A673 (cell line): Measurements from ENCODE around the gene CREB3L2. TPM values are rescaled to one million over a fixed set of nuclear protein-coding genes. Genes with fewer than 3 reads are reported as not detected.

ENCODE experiments used
- BruUV-seq: library from RNA; stranded (reverse); fragments of 400-500 nt; replicated peaks from 2 replicates; lab custom pipeline; 2021; lab: Mats Ljungman, UMichigan
- CTCF ChIA-PET: fragments of 300-600 bp; sonication (Branson Sonifier 250); formaldehyde crosslinking; loops from one replicate; lab custom pipeline; 2022; ENCODE audit warnings: antibody characterized with exemption; lab: Charles Lee
- POLR2A ChIA-PET: fragments of 300-600 bp; sonication (Branson Sonifier 250); formaldehyde crosslinking; loops from one replicate; lab custom pipeline; 2022; ENCODE audit warnings: antibody characterized with exemption; ENCODE audit not compliant: low non-redundant PET; lab: Charles Lee
- DNase-seq: peaks from one replicate; pipeline ENCODE4 v3.0.0-alpha.2; 2015; ENCODE audit warnings: low spot score
- H3K27ac ChIP-seq: fragments of 200-600 bp; sonication (generic); 2 replicates; pipeline ENCODE4 v1.5.1; 2016; ENCODE audit warnings: mixed run types, low read depth, mild to moderate bottlenecking, mixed read lengths, antibody characterized with exemption, low read length; ENCODE audit not compliant: poor library complexity, severe bottlenecking
- H3K27me3 ChIP-seq: fragments of 200-600 bp; sonication (generic); replicated peaks from 2 replicates; pipeline ENCODE4 v1.6.1; 2017; ENCODE audit warnings: mixed run types, low read depth, mild to moderate bottlenecking, mixed read lengths, antibody characterized with exemption, low read length; ENCODE audit not compliant: insufficient read depth, poor library complexity
- H3K36me3 ChIP-seq: fragments of 200-600 bp; sonication (generic); 2 replicates; pipeline ENCODE4 v1.6.1; 2016; ENCODE audit warnings: mixed run types, mild to moderate bottlenecking, mixed read lengths, antibody characterized with exemption, low read length; ENCODE audit not compliant: insufficient read depth, poor library complexity, severe bottlenecking
- H3K4me1 ChIP-seq: fragments of 200-600 bp; sonication (generic); 2 replicates; pipeline ENCODE4 v1.6.1; 2017; ENCODE audit warnings: mixed run types, mild to moderate bottlenecking, mixed read lengths, antibody characterized with exemption, low read length; ENCODE audit not compliant: insufficient read depth, poor library complexity, severe bottlenecking
- H3K4me3 ChIP-seq: fragments of 200-600 bp; sonication (generic); 2 replicates; pipeline ENCODE4 v1.5.1; 2016; ENCODE audit warnings: low read depth, mixed run types, mild to moderate bottlenecking, mixed read lengths, low read length; ENCODE audit not compliant: poor library complexity, severe bottlenecking
- H3K9me3 ChIP-seq: fragments of 200-600 bp; sonication (generic); 2 replicates; pipeline ENCODE4 v1.6.1; 2016; ENCODE audit warnings: mixed run types, low read depth, mild to moderate bottlenecking, mixed read lengths, antibody characterized with exemption, low read length; ENCODE audit not compliant: poor library complexity, severe bottlenecking
- CTCF ChIP-seq: fragments of 300-800, 200-600 bp; sonication (generic); conservative IDR thresholded peaks from 2 replicates; pipeline ENCODE4 v1.5.1; 2017; ENCODE audit warnings: low read depth, mild to moderate bottlenecking, antibody characterized with exemption, low read length, moderate library complexity, mixed read lengths
- EZH2 ChIP-seq: fragments of 200-600 bp; sonication (generic); IDR thresholded peaks from 2 replicates; pipeline ENCODE4 v1.6.1; 2017; ENCODE audit warnings: borderline replicate concordance, low read depth, mild to moderate bottlenecking, mixed read lengths, antibody characterized with exemption, low read length; ENCODE audit not compliant: poor library complexity, severe bottlenecking
- intact Hi-C: fragments of 100-400 bp; cut with micrococcal nuclease; formaldehyde crosslinking; loops from one replicate; pipeline ENCODE4 v1.10.0; 2022; ENCODE audit not compliant: unreplicated experiment
- total RNA-seq: library from RNA; stranded (reverse); gene quantifications from 2 replicates; pipeline ENCODE4 v1.2.3, GENCODE V29; 2021

CREB3L2 gene
- total RNA-seq, 1 experiment from 2014 or later = 17.0 TPM

- TF ChIP-seq CTCF (no peak), EZH2 (no peak)
- H3K27ac ChIP-seq = no peak overlapping the region
- no peak overlapping the region for H3K4me3 ChIP-seq
- H3K4me1 ChIP-seq = no peaks in the 10 kb centered on the region
- BruUV-seq = no TSS peak
- no peaks in the 10 kb centered on the region for H3K9me3 ChIP-seq
- ChIA-PET CTCF (no interaction called here), POLR2A (no interaction called here)
- intact Hi-C loops = no loop called here
- H3K36me3 ChIP-seq = no peaks in the 10 kb centered on the region
- DNase-seq = no peak
- no peaks in the 10 kb centered on the region for H3K27me3 ChIP-seq
Measured at GRCh38 chr7:137916564-137916963, 85.3 kb downstream of the CREB3L2 start.

GRCh38 chr7:137915266-137915665 lies 86.6 kb downstream of the CREB3L2 start:
- no peaks in the 10 kb centered on the region for H3K4me1 ChIP-seq
- DNase-seq = no peak
- ChIA-PET POLR2A (no interaction called here), CTCF (no interaction called here)
- H3K27me3 ChIP-seq = no peaks in the 10 kb centered on the region
- H3K4me3 ChIP-seq = no peak overlapping the region
- intact Hi-C loops = no loop called here
- TF ChIP-seq CTCF (no peak), EZH2 (no peak)
- no TSS peak for BruUV-seq
- H3K36me3 ChIP-seq = no peaks in the 10 kb centered on the region
- no peaks in the 10 kb centered on the region for H3K9me3 ChIP-seq
- no peak overlapping the region for H3K27ac ChIP-seq

GRCh38 chr7:137913985-137914384 lies 87.9 kb downstream of the CREB3L2 start:
- ChIA-PET POLR2A (no interaction called here), CTCF (interaction anchor here (0.6 kb wide), 1 partner anchor 10 kb away, joined by 3 read pairs; no protein-coding TSS in a partner anchor)
- no peak overlapping the region for H3K27ac ChIP-seq
- H3K4me3 ChIP-seq = no peak overlapping the region
- no peaks in the 10 kb centered on the region for H3K27me3 ChIP-seq
- TF ChIP-seq CTCF = no peak
- no peak for TF ChIP-seq EZH2
- no peaks in the 10 kb centered on the region for H3K4me1 ChIP-seq
- H3K36me3 ChIP-seq = no peaks in the 10 kb centered on the region
- intact Hi-C loops = no loop called here
- DNase-seq = no peak
- H3K9me3 ChIP-seq = no peaks in the 10 kb centered on the region
- no TSS peak for BruUV-seq
